Lower leg skin (tissue), 3 donors: ENCODE data around the gene RGS12.

ENCODE experiments used
- CTCF ChIP-seq, 3 donors: fragments of 450-650 bp; IDR thresholded peaks; one replicate each; pipeline ENCODE4 v1.5.1; 2016; ENCODE audit warnings: antibody characterized with exemption in 3 of 3, mild to moderate bottlenecking in 3 of 3, moderate library complexity in 2 of 3
- POLR2A ChIP-seq, 2 donors: fragments of 450-650 bp; IDR thresholded peaks; one replicate each; pipeline ENCODE4 v1.6.1; 2016 to 2017; ENCODE audit warnings: antibody characterized with exemption in 2 of 2, mild to moderate bottlenecking in 1 of 2, moderate library complexity in 1 of 2

- TF ChIP-seq POLR2A (IDR thresholded peaks at IDR 0.05) (no peak), CTCF (IDR thresholded peaks at IDR 0.05) (no peak)
Measured at GRCh38 chr4:3321295-3321889, 28.6 kb downstream of the RGS12 start.
